H1 (cell line): ENCODE data around the gene CLDN25.

Experiments used
- EGR1 ChIP-seq: IDR thresholded peaks from 2 replicates; pipeline ENCODE4 v1.6.1; 2011; ENCODE audit warnings: low read depth, low read length, borderline replicate concordance
- EZH2 ChIP-seq: fragments of 200-600 bp; sonication (generic); IDR thresholded peaks from 2 replicates; pipeline ENCODE4 v1.7.1; 2012; ENCODE audit warnings: low read depth, mild to moderate bottlenecking, moderate library complexity, low read length, inconsistent platforms; ENCODE audit not compliant: severe bottlenecking
- GTF2F1 ChIP-seq: IDR thresholded peaks from 2 replicates; pipeline ENCODE4 v1.6.1; 2012; ENCODE audit warnings: low read depth, low read length, improper control_type of control experiment, borderline replicate concordance
- POLR2A ChIP-seq, 2 experiments: IDR thresholded peaks; 1 replicate in 1 of 2; 2 replicates in 1 of 2; pipeline ENCODE4 v1.6.1; 2011; ENCODE audit warnings: low read depth in 2 of 2, low read length in 2 of 2, mild to moderate bottlenecking in 2 of 2; ENCODE audit errors: control extremely low read depth in 1 of 2
- POLR2AphosphoS5 ChIP-seq: IDR thresholded peaks from 2 replicates; pipeline ENCODE4 v1.6.1; 2011; ENCODE audit warnings: low read depth, low read length
- SRF ChIP-seq: IDR thresholded peaks from 2 replicates; pipeline ENCODE4 v1.6.1; 2011; ENCODE audit warnings: mild to moderate bottlenecking, low read depth, low read length, moderate library complexity
- TEAD4 ChIP-seq: IDR thresholded peaks from 2 replicates; pipeline ENCODE4 v1.6.1; 2012; ENCODE audit warnings: low read depth, low read length, inconsistent platforms, mixed read lengths
- YY1 ChIP-seq: IDR thresholded peaks from 2 replicates; pipeline ENCODE4 v1.6.1; 2011; ENCODE audit warnings: low read depth, mild to moderate bottlenecking, low read length
- TF ChIP-seq, protein P1 (sequence below), 3 experiments: IDR thresholded peaks; 1 replicate in 2 of 3; 2 replicates in 1 of 3; pipeline versions ENCODE4 v1.5.1 to v1.6.1; 2011; ENCODE audit warnings: low read length in 3 of 3, mild to moderate bottlenecking in 3 of 3, inconsistent platforms in 2 of 3, low read depth in 1 of 3, moderate library complexity in 1 of 3; ENCODE audit not compliant: insufficient read depth in 1 of 3; ENCODE audit errors: control extremely low read depth in 1 of 3

- TF ChIP-seq, protein P1, sequence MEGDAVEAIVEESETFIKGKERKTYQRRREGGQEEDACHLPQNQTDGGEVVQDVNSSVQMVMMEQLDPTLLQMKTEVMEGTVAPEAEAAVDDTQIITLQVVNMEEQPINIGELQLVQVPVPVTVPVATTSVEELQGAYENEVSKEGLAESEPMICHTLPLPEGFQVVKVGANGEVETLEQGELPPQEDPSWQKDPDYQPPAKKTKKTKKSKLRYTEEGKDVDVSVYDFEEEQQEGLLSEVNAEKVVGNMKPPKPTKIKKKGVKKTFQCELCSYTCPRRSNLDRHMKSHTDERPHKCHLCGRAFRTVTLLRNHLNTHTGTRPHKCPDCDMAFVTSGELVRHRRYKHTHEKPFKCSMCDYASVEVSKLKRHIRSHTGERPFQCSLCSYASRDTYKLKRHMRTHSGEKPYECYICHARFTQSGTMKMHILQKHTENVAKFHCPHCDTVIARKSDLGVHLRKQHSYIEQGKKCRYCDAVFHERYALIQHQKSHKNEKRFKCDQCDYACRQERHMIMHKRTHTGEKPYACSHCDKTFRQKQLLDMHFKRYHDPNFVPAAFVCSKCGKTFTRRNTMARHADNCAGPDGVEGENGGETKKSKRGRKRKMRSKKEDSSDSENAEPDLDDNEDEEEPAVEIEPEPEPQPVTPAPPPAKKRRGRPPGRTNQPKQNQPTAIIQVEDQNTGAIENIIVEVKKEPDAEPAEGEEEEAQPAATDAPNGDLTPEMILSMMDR (IDR thresholded peaks at IDR 0.05; ENCODE audit: control extremely low read depth in 1 of 3, insufficient read depth in 1 of 3, low read depth in 1 of 3, low read length in 3 of 3): no peak
- TF ChIP-seq POLR2AphosphoS5: no peak
- TF ChIP-seq YY1: no peak
- TF ChIP-seq TEAD4: no peak
- TF ChIP-seq EGR1: no peak
- TF ChIP-seq POLR2A (IDR thresholded peaks at IDR 0.05; ENCODE audit: control extremely low read depth in 1 of 2, low read depth in 2 of 2, low read length in 2 of 2): no peak
- no peak for TF ChIP-seq EZH2
- TF ChIP-seq GTF2F1: no peak
- TF ChIP-seq SRF: no peak
Measured at GRCh38 chr11:113818426-113818825, 38.8 kb downstream of the CLDN25 start.
